Measurements from ENCODE around the gene VDR. TPM values are rescaled to one million over a fixed set of nuclear protein-coding genes. Genes with fewer than 3 reads are reported as not detected.

VDR gene
- polyA plus RNA-seq, 3 donors, result 6.0 to 14.8 (median 12.8) TPM

DNA sequence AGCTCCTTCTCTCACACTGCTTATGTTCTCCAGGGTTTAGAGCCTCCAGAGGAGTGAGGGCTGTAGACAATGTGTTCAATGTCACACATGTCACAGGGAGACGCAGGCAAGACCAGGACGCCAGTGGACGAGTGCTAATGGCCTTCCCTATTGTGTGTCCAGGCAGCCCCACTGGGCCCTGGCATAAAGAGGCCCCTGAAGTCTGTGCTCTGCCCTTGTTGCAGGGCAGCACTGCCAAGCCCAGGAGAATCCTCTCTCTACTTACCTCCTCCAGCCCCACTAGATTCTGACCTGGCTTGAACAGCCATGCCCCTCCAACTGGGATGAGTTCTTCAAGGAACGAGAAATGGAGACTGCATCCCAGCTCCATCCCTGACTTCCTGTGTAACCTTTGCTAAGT lies 33.8 kb upstream of the VDR start:
- intact Hi-C loops (cut with micrococcal nuclease), result no loop called here
- Mint-ChIP-seq H3K36me3 (no peaks in the 10 kb centered on the region), H3K9me3 (no peaks in the 10 kb centered on the region), H3K27me3 (ENCODE audit: low read depth in 3 of 3) (peaks cover 19 to 23% (median 21%) of the 10 kb centered on the region in 3 donors), H3K4me1 (peaks cover 5% of the 10 kb centered on the region), H3K4me3 (no peak overlapping the region), H3K27ac (peak overlapping the region in 1 of 7 donors; percentile 11)
- no peaks in the 10 kb centered on the region for H3K9me3 ChIP-seq (replicated peaks in 1 of 2; ENCODE audit: control insufficient read depth in 1 of 2, insufficient read depth in 1 of 2, low read length in 2 of 2)
- 94% methylated on average over 3 of the region's 4 CpGs for WGBS (ENCODE audit: insufficient coverage)
- DNase-seq, result no peak
- TF ChIP-seq CTCF (IDR thresholded peaks at IDR 0.05), result no peak
- H3K27me3 ChIP-seq (ENCODE audit: control insufficient read depth in 2 of 2, insufficient read depth in 2 of 2, low read length in 2 of 2), result peaks cover 0 to 14% of the 10 kb centered on the region in 2 donors
- no peak overlapping the region for H3K9ac ChIP-seq (ENCODE audit: insufficient read depth, low read length, poor library complexity, severe bottlenecking)
- H3K4me1 ChIP-seq (ENCODE audit: control insufficient read depth in 1 of 2, insufficient read depth in 2 of 2, low read length in 2 of 2), result no peaks in the 10 kb centered on the region
- H3K4me2 ChIP-seq (replicated peaks; ENCODE audit: extremely low read depth, low read length, poor library complexity, severe bottlenecking), result no peak overlapping the region
- H3K4me3 ChIP-seq (replicated peaks in 1 of 3; ENCODE audit: low read depth in 2 of 3, low read length in 3 of 3), result no peak overlapping the region
- H4K20me1 ChIP-seq (ENCODE audit: insufficient read depth, low read length), result no peaks in the 10 kb centered on the region
- H3K27ac ChIP-seq (ENCODE audit: low read depth in 1 of 2, low read length in 2 of 2), result no peak overlapping the region
- H2AFZ ChIP-seq (ENCODE audit: insufficient read depth, low read depth, low read length, poor library complexity, severe bottlenecking), result no peak overlapping the region
- no peaks in the 10 kb centered on the region for H3K36me3 ChIP-seq (replicated peaks in 1 of 2; ENCODE audit: control insufficient read depth in 1 of 2, insufficient read depth in 2 of 2, low read length in 2 of 2)
- H3K79me2 ChIP-seq (ENCODE audit: insufficient read depth, low read length), result no peaks in the 10 kb centered on the region

- peaks cover 5% of the 10 kb centered on the region for H3K4me1 Mint-ChIP-seq
- H3K4me3 Mint-ChIP-seq, result no peak overlapping the region
- Histone ChIP-seq H3K9me3 (replicated peaks in 1 of 2; ENCODE audit: control insufficient read depth in 1 of 2, insufficient read depth in 1 of 2, low read length in 2 of 2) (no peaks in the 10 kb centered on the region), H3K4me3 (replicated peaks in 1 of 3; ENCODE audit: low read depth in 2 of 3, low read length in 3 of 3) (no peak overlapping the region), H3K4me1 (ENCODE audit: control insufficient read depth in 1 of 2, insufficient read depth in 2 of 2, low read length in 2 of 2) (no peaks in the 10 kb centered on the region), H3K36me3 (replicated peaks in 1 of 2; ENCODE audit: control insufficient read depth in 1 of 2, insufficient read depth in 2 of 2, low read length in 2 of 2) (no peaks in the 10 kb centered on the region), H3K27me3 (ENCODE audit: control insufficient read depth in 2 of 2, insufficient read depth in 2 of 2, low read length in 2 of 2) (peaks cover 0 to 14% of the 10 kb centered on the region in 2 donors), H3K79me2 (ENCODE audit: insufficient read depth, low read length) (no peaks in the 10 kb centered on the region), H4K20me1 (ENCODE audit: insufficient read depth, low read length) (no peaks in the 10 kb centered on the region), H3K27ac (ENCODE audit: low read depth in 1 of 2, low read length in 2 of 2) (no peak overlapping the region), H3K9ac (ENCODE audit: insufficient read depth, low read length, poor library complexity, severe bottlenecking) (no peak overlapping the region), H2AFZ (ENCODE audit: insufficient read depth, low read depth, low read length, poor library complexity, severe bottlenecking) (no peak overlapping the region), H3K4me2 (replicated peaks; ENCODE audit: extremely low read depth, low read length, poor library complexity, severe bottlenecking) (no peak overlapping the region)
- no peaks in the 10 kb centered on the region for H3K9me3 Mint-ChIP-seq
- H3K27ac Mint-ChIP-seq, result no peak overlapping the region
- peak in 1 of 3 donors; percentile 24 for DNase-seq
- no peak for TF ChIP-seq CTCF (IDR thresholded peaks at IDR 0.05)
- H3K27me3 Mint-ChIP-seq (ENCODE audit: low read depth in 3 of 3), result peaks cover 18 to 27% (median 19%) of the 10 kb centered on the region in 3 donors
- intact Hi-C loops (cut with micrococcal nuclease), result no loop called here
- WGBS (ENCODE audit: insufficient coverage), result 100% methylated on average over 1 of the region's 1 CpG
- no peaks in the 10 kb centered on the region for H3K36me3 Mint-ChIP-seq
Observed at GRCh38 chr12:47938093-47938492, 33.3 kb upstream of the VDR start.
